PC-3 (cell line): ENCODE measurements around the gene UCP2. TPM values are rescaled to one million over a fixed set of nuclear protein-coding genes. Genes with fewer than 3 reads are reported as not detected.

Source experiments
- ATAC-seq: fragments of 200-7000 bp; cut with Tn5 transposase; 2 replicates; pipeline ENCODE4 v1.9.1; 2020; ENCODE audit warnings: mild to moderate bottlenecking, moderate library complexity
- BruUV-seq: library from RNA; stranded (reverse); fragments of 400-500 nt; replicated peaks from 2 replicates; lab custom pipeline; 2021; lab: Mats Ljungman, UMichigan
- CTCF ChIA-PET: fragments of 300-600 bp; sonication (Branson Sonifier 250); formaldehyde crosslinking; loops from one replicate; lab custom pipeline; 2022; ENCODE audit warnings: antibody characterized with exemption; lab: Charles Lee
- POLR2A ChIA-PET: fragments of 300-600 bp; sonication (Branson Sonifier 250); formaldehyde crosslinking; loops from one replicate; lab custom pipeline; 2022; ENCODE audit warnings: antibody characterized with exemption; ENCODE audit not compliant: unreplicated experiment; lab: Charles Lee
- DNase-seq: peaks from one replicate; pipeline ENCODE4 v3.0.0-alpha.2; 2015
- H2AFZ ChIP-seq: fragments of 300-600 bp; sonication (generic); 2 replicates; pipeline ENCODE4 v1.6.0; 2016; ENCODE audit warnings: antibody characterized with exemption, low read length
- H3F3A ChIP-seq: fragments of 300-600 bp; sonication (generic); one replicate; pipeline ENCODE4 v1.6.0; 2017; ENCODE audit warnings: antibody characterized with exemption, low read length, control low read depth, mild to moderate bottlenecking; ENCODE audit not compliant: unreplicated experiment
- H3K27ac ChIP-seq: fragments of 300-600 bp; sonication (generic); 2 replicates; pipeline ENCODE4 v1.5.1; 2016; ENCODE audit warnings: mild to moderate bottlenecking, low read length
- H3K27me3 ChIP-seq: fragments of 300-600 bp; sonication (generic); 2 replicates; pipeline ENCODE4 v1.6.1; 2016; ENCODE audit warnings: low read length, mixed read lengths
- H3K36me3 ChIP-seq: fragments of 300-600 bp; sonication (generic); 2 replicates; pipeline ENCODE4 v1.6.1; 2016; ENCODE audit warnings: low read depth, mixed run types, low read length, mixed read lengths
- H3K4me1 ChIP-seq: fragments of 300-600 bp; sonication (generic); 2 replicates; pipeline ENCODE4 v1.5.1; 2016; ENCODE audit warnings: low read length; ENCODE audit not compliant: insufficient read depth
- H3K4me2 ChIP-seq: fragments of 300-600 bp; sonication (generic); 2 replicates; pipeline ENCODE4 v1.6.0; 2016; ENCODE audit warnings: low read length
- H3K4me3 ChIP-seq: fragments of 300-600 bp; sonication (generic); 2 replicates; pipeline ENCODE4 v1.5.1; 2016; ENCODE audit warnings: mild to moderate bottlenecking, low read length, mixed read lengths
- H3K79me2 ChIP-seq: fragments of 300-600 bp; sonication (generic); 2 replicates; pipeline ENCODE4 v1.6.1; 2017; ENCODE audit warnings: low read length, mixed read lengths
- H3K9ac ChIP-seq: fragments of 300-600 bp; sonication (generic); 2 replicates; pipeline ENCODE4 v1.6.0; 2016; ENCODE audit warnings: mild to moderate bottlenecking, low read length
- H3K9me2 ChIP-seq: fragments of 300-600 bp; sonication (generic); replicated peaks from 2 replicates; pipeline ENCODE4 v1.6.1; 2016; ENCODE audit warnings: mixed run types, low read length, mixed read lengths
- H3K9me3 ChIP-seq: fragments of 300-600 bp; sonication (generic); 2 replicates; pipeline ENCODE4 v1.6.1; 2016; ENCODE audit warnings: low read length, mixed read lengths
- H4K20me1 ChIP-seq: fragments of 300-600 bp; sonication (generic); 2 replicates; pipeline ENCODE4 v1.6.1; 2016; ENCODE audit warnings: low read length, mixed read lengths
- CTCF ChIP-seq: fragments of 300-600 bp; sonication (generic); conservative IDR thresholded peaks from 2 replicates; pipeline ENCODE4 v1.5.1; 2017; ENCODE audit warnings: antibody characterized with exemption, low read depth, mild to moderate bottlenecking, low read length
- EZH2 ChIP-seq: fragments of 300-600 bp; sonication (generic); IDR thresholded peaks from one replicate; pipeline ENCODE4 v1.6.1; 2017; ENCODE audit warnings: antibody characterized with exemption, mild to moderate bottlenecking, low read length; ENCODE audit not compliant: unreplicated experiment
- EZH2phosphoT487 ChIP-seq: fragments of 300-600 bp; sonication (generic); IDR thresholded peaks from 2 replicates; pipeline ENCODE4 v1.6.1; 2018; ENCODE audit warnings: mild to moderate bottlenecking, antibody characterized with exemption, low read length, borderline replicate concordance
- intact Hi-C: fragments of 100-400 bp; cut with micrococcal nuclease; formaldehyde crosslinking; loops from 2 replicates; pipeline ENCODE4 v1.9.0; 2023
- total RNA-seq: library from RNA; depleted of rRNA; stranded (reverse); fragments of >200 nt; gene quantifications from 2 replicates; pipeline ENCODE4 v1.2.3, GENCODE V29; 2014

The UCP2 gene
- total RNA-seq, 1 experiment from 2014 or later: 6.4 TPM

DNA sequence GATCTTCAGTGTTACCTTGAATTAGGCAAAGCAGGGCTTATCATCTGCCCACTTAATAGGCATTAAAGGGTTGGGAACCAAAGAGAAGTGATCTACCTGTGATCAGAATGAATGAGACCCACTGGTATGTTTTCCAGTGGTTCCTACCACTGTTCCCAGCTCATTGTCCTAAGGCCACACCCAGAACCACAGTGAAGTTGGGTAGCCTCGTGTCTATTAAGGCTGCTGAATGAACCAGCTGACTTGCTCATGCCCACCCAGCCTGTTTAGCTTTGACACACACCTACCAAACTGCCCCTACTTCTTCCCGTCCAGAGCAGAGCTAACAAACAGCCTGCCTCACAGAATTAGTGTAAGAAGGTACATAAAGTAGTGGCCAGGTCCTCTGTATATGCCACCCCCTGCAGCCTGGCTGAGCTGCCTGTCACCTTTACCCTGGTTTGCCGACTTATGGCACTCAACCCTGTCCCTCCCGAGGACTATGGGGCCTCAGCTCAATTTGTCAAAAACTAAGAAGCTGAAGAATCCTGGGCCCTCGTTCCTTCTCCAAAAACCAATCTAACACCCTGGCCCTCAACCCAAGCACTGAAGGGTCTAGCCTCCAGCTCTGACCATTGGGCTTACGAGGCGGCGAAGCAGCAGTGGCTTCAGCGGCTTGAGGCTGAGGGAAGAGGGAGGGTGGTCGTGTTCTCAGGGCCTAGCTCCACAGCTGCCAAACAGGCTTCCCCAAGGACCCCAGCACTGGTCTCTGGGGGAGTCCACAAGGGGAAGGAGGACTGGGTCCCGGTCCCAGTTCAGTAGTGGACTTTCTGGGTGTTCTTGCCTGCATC, 9.8 kb downstream of the UCP2 start:
- Histone ChIP-seq H3K4me2 (no peak overlapping the region), H3K27ac (no peak overlapping the region), H3K36me3 (peaks cover 13% of the 10 kb centered on the region), H3K9me2 (no peaks in the 10 kb centered on the region), H3K27me3 (no peaks in the 10 kb centered on the region), H3K4me3 (no peak overlapping the region), H3K9ac (no peak overlapping the region), H3K79me2 (no peaks in the 10 kb centered on the region), H3K9me3 (no peaks in the 10 kb centered on the region), H3F3A (no peaks in the 10 kb centered on the region), H3K4me1 (peaks cover 8% of the 10 kb centered on the region), H4K20me1 (no peaks in the 10 kb centered on the region), H2AFZ (no peak overlapping the region)
- intact Hi-C loops: no loop called here
- no peak for ATAC-seq
- POLR2A ChIA-PET: interaction anchor here (0.6 kb wide), 1 partner anchor 380 kb away, joined by 6 read pairs; no protein-coding TSS in a partner anchor
- no peak for DNase-seq
- CTCF ChIA-PET: no interaction called here
- no peak for TF ChIP-seq EZH2
- TF ChIP-seq EZH2phosphoT487: no peak
- no peak for TF ChIP-seq CTCF
- no TSS peak for BruUV-seq

- no peak for TF ChIP-seq CTCF
- TF ChIP-seq EZH2: no peak
- TF ChIP-seq EZH2phosphoT487: no peak
- no TSS peak for BruUV-seq
- H2AFZ ChIP-seq: no peak overlapping the region
- peaks cover 8% of the 10 kb centered on the region for H3K4me1 ChIP-seq
- peaks cover 6% of the 10 kb centered on the region for H3K36me3 ChIP-seq
- intact Hi-C loops: no loop called here
- no peaks in the 10 kb centered on the region for H3F3A ChIP-seq
- POLR2A ChIA-PET: no interaction called here
- H3K9me3 ChIP-seq: no peaks in the 10 kb centered on the region
- H3K9ac ChIP-seq: no peak overlapping the region
- H3K4me2 ChIP-seq: no peak overlapping the region
- no peaks in the 10 kb centered on the region for H3K79me2 ChIP-seq
- H4K20me1 ChIP-seq: no peaks in the 10 kb centered on the region
- H3K27ac ChIP-seq: no peak overlapping the region
- ATAC-seq (no peak), DNase-seq (no peak)
- no peaks in the 10 kb centered on the region for H3K9me2 ChIP-seq
- CTCF ChIA-PET: no interaction called here
- H3K4me3 ChIP-seq: no peak overlapping the region
- H3K27me3 ChIP-seq: no peaks in the 10 kb centered on the region
These were observed 10.5 kb downstream of the UCP2 start for GRCh38 chr11:73972187-73972586.

DNA sequence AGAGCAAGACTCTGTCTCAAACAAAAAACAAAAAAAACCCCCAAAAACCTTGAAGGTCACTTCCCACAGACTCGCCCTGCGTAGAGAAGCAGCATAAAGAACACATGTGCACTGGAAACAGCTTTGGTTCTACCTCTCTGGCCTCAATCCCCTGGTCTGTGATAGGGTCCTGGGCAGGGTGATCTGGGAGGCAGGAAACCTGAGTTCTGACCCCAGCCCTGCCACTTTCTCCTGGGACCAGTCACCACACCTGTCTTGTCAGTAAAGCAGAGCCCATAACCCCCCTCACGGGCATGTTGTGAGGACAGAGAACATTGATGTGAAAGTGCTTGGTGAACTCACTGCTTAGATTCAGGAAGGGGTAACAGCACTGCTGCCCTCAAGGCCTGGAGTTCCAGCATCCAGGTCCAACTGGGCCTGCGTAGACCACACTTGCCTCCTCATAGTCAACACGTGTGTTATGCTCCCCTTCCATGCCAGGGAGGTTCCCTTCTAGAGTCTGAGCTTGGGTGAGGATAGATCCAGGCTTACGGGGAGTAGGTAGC, 11.4 kb downstream of the UCP2 start:
- DNase-seq (no peak), ATAC-seq (no peak)
- intact Hi-C loops: no loop called here
- TF ChIP-seq EZH2 (no peak), EZH2phosphoT487 (no peak), CTCF (no peak)
- BruUV-seq: no TSS peak
- Histone ChIP-seq H3K9ac (no peak overlapping the region), H2AFZ (no peak overlapping the region), H3K4me3 (no peak overlapping the region), H3K9me3 (no peaks in the 10 kb centered on the region), H4K20me1 (no peaks in the 10 kb centered on the region), H3F3A (no peaks in the 10 kb centered on the region), H3K4me1 (peaks cover 8% of the 10 kb centered on the region), H3K4me2 (no peak overlapping the region), H3K27ac (no peak overlapping the region), H3K27me3 (no peaks in the 10 kb centered on the region), H3K9me2 (no peaks in the 10 kb centered on the region), H3K79me2 (no peaks in the 10 kb centered on the region), H3K36me3 (peaks cover 2% of the 10 kb centered on the region; the same call in 1 of the 2 replicates)
- POLR2A ChIA-PET: no interaction called here
- CTCF ChIA-PET: no interaction called here
